Suppressor macrophage treated with lipopolysaccharide for 1 hour (primary cell): ENCODE measurements around the gene CACNA2D3.
A peak's percentile ranks its signal among the peaks of the same experiment; 100 is the strongest.
"Not testable (repeated sequence)": the region's sequence is repeated elsewhere in the genome, so short reads cannot be mapped to it uniquely, and the experiment has no call there.

Experiments
- DNase-seq, 3 donors: peaks; one replicate each; pipeline ENCODE4 v3.0.0-alpha.2; 2020 to 2022

CACNA2D3 gene

GRCh38 chr3:54122324-54123002 is at the start of gene CACNA2D3:
Gene CACNA2D3, plus strand, starts transcription at chr3:54122552.
- DNase-seq, result peak in 2 of 3 donors; percentile 10 to 56

GRCh38 chr3:54073386-54073785 is 49.0 kb upstream of the CACNA2D3 start:
- no peak for DNase-seq

GRCh38 chr3:54079314-54079713 is 43.0 kb upstream of the CACNA2D3 start:
- DNase-seq, result no peak

- DNase-seq, result no peak
Observed at GRCh38 chr3:54079730-54080325, 42.5 kb upstream of the CACNA2D3 start.

- no peak for DNase-seq
Observed at GRCh38 chr3:54083921-54084320, 38.4 kb upstream of the CACNA2D3 start.

- DNase-seq, result no peak
Observed at GRCh38 chr3:54085936-54086335, 36.4 kb upstream of the CACNA2D3 start.

GRCh38 chr3:54086652-54087405 is 35.5 kb upstream of the CACNA2D3 start:
- DNase-seq, result no peak

GRCh38 chr3:54087581-54088410 is 34.6 kb upstream of the CACNA2D3 start:
- no peak for DNase-seq

- DNase-seq, result no peak
Observed at GRCh38 chr3:54093491-54094248, 28.7 kb upstream of the CACNA2D3 start.

- DNase-seq, result no peak
Observed at GRCh38 chr3:54094926-54095325, 27.4 kb upstream of the CACNA2D3 start.

GRCh38 chr3:54099381-54099780 is 23.0 kb upstream of the CACNA2D3 start:
- DNase-seq, result no peak

- no peak for DNase-seq
Observed at GRCh38 chr3:54104084-54104483, 18.3 kb upstream of the CACNA2D3 start.

GRCh38 chr3:54116129-54116528 is 6.2 kb upstream of the CACNA2D3 start:
- DNase-seq, result not testable (repeated sequence)

- no peak for DNase-seq
Observed at GRCh38 chr3:54120657-54121413, 1.5 kb upstream of the CACNA2D3 start.

GRCh38 chr3:54121414-54122323 is 683 bp upstream of the CACNA2D3 start:
- DNase-seq, result no peak

GRCh38 chr3:54123003-54123775 is 837 bp downstream of the CACNA2D3 start:
- no peak for DNase-seq

GRCh38 chr3:54123776-54124196 is 1.4 kb downstream of the CACNA2D3 start:
- no peak for DNase-seq

GRCh38 chr3:54125300-54125699 is 2.9 kb downstream of the CACNA2D3 start:
- no peak for DNase-seq

- DNase-seq, result no peak
Observed at GRCh38 chr3:54126551-54126950, 4.2 kb downstream of the CACNA2D3 start.
